Gastroesophageal sphincter (tissue), 4 donors: ENCODE results near the gene B9D1. TPM values are rescaled to one million over a fixed set of nuclear protein-coding genes. Genes with fewer than 3 reads are reported as not detected.

Experiments used
- ATAC-seq: fragments of 150-250 bp; one replicate; pipeline ENCODE4 v1.9.1; 2016; ENCODE audit warnings: mild to moderate bottlenecking, moderate library complexity
- H3K27ac ChIP-seq, 4 donors: fragments of 200-600 bp; sonication (generic) in 3 of 4; 1 replicate in 3 of 4; 2 replicates in 1 of 4; pipeline ENCODE4 v1.5.1; 2016 to 2019
- H3K27me3 ChIP-seq: fragments of 200-600 bp; sonication (generic); one replicate; pipeline ENCODE4 v1.5.1; 2019
- H3K36me3 ChIP-seq, 2 donors: fragments of 200-600 bp; sonication (generic); one replicate each; pipeline ENCODE4 v1.5.1; 2019; ENCODE audit warnings: control low read depth in 1 of 2
- H3K4me1 ChIP-seq, 3 donors: fragments of 200-600 bp; sonication (generic); 1 replicate in 2 of 3; 2 replicates in 1 of 3; pipeline ENCODE4 v1.5.1; 2016 to 2019; ENCODE audit warnings: control low read depth in 2 of 3
- H3K4me3 ChIP-seq, 2 donors: fragments of 200-600 bp; sonication (generic); one replicate each; pipeline ENCODE4 v1.5.1; 2019; ENCODE audit warnings: mild to moderate bottlenecking in 1 of 2, moderate library complexity in 1 of 2
- H3K9me3 ChIP-seq, 3 donors: fragments of 200-600 bp; sonication (generic); one replicate each; pipeline ENCODE4 v1.5.1; 2017 to 2019; ENCODE audit warnings: control low read depth in 2 of 3
- EP300 ChIP-seq: sonication (generic); formaldehyde crosslinking; IDR thresholded peaks from one replicate; pipeline ENCODE4 v1.6.1; 2017; ENCODE audit warnings: antibody characterized with exemption, mild to moderate bottlenecking
- POLR2A ChIP-seq, 2 donors: fragments of 450-650 bp; IDR thresholded peaks; one replicate each; pipeline ENCODE4 v1.6.1; 2017; ENCODE audit warnings: antibody characterized with exemption in 2 of 2, mild to moderate bottlenecking in 2 of 2, moderate library complexity in 1 of 2
- POLR2AphosphoS5 ChIP-seq: sonication (generic); formaldehyde crosslinking; IDR thresholded peaks from one replicate; pipeline ENCODE4 v1.6.1; 2017; ENCODE audit warnings: antibody characterized with exemption
- WGBS, 2 donors: methylation state at CpG; one replicate each; pipeline ENCODE4 v1.1.5; 2018; ENCODE audit warnings: low coverage in 1 of 2; 5-methylcytosine and 5-hydroxymethylcytosine counted together
- total RNA-seq, 4 donors: library from RNA; depleted of rRNA; stranded (reverse); fragments of >200 nt; gene quantifications; one replicate each; pipeline ENCODE4 v1.1.0, GENCODE V29; 2016
- TF ChIP-seq, protein P1 (sequence below), 4 experiments: fragments of 200-600 bp in 2 of 4; fragments of 450-650 bp in 2 of 4; sonication (generic) in 1 of 4; IDR thresholded peaks; one replicate each; pipeline ENCODE4 v1.5.1; 2017 to 2019; ENCODE audit warnings: antibody characterized with exemption in 4 of 4, mild to moderate bottlenecking in 2 of 4, moderate library complexity in 2 of 4

B9D1 gene
- total RNA-seq, 4 donors from 2014 or later, result 10.5 to 30.2 (median 16.2) TPM

DNA sequence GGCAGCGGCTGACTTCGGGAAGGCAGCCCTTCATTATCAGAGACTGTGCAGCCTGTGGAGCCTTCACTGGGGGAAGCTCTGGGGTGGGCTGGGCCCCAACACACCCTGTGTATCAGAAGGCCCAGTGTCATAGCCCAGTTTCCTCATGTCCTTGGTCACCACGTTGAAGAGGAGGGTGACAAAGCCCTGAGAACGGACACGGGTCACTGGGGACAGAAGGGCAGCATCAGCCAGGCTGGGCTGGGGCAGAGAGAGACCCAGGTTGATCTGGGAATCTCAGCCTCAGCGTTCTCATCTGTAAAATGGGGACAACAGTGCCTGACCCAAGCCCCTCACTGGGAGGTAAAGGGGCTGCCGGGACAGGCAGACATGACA lies 19.3 kb downstream of the B9D1 start:
- Histone ChIP-seq H3K27ac (no peak overlapping the region), H3K4me1 (peaks cover 3 to 64% (median 20%) of the 10 kb centered on the region in 3 donors), H3K36me3 (no peaks in the 10 kb centered on the region), H3K27me3 (no peaks in the 10 kb centered on the region), H3K9me3 (no peaks in the 10 kb centered on the region), H3K4me3 (no peak overlapping the region)
- TF ChIP-seq, protein P1, sequence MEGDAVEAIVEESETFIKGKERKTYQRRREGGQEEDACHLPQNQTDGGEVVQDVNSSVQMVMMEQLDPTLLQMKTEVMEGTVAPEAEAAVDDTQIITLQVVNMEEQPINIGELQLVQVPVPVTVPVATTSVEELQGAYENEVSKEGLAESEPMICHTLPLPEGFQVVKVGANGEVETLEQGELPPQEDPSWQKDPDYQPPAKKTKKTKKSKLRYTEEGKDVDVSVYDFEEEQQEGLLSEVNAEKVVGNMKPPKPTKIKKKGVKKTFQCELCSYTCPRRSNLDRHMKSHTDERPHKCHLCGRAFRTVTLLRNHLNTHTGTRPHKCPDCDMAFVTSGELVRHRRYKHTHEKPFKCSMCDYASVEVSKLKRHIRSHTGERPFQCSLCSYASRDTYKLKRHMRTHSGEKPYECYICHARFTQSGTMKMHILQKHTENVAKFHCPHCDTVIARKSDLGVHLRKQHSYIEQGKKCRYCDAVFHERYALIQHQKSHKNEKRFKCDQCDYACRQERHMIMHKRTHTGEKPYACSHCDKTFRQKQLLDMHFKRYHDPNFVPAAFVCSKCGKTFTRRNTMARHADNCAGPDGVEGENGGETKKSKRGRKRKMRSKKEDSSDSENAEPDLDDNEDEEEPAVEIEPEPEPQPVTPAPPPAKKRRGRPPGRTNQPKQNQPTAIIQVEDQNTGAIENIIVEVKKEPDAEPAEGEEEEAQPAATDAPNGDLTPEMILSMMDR (IDR thresholded peaks at IDR 0.05), result no peak
- no peak for TF ChIP-seq POLR2AphosphoS5
- no peak for TF ChIP-seq EP300
- no peak for TF ChIP-seq POLR2A (IDR thresholded peaks at IDR 0.05)
- WGBS, 2 donors, result 67 to 80% methylated on average over 1 of the region's 7 CpGs
- no peak for ATAC-seq

DNA sequence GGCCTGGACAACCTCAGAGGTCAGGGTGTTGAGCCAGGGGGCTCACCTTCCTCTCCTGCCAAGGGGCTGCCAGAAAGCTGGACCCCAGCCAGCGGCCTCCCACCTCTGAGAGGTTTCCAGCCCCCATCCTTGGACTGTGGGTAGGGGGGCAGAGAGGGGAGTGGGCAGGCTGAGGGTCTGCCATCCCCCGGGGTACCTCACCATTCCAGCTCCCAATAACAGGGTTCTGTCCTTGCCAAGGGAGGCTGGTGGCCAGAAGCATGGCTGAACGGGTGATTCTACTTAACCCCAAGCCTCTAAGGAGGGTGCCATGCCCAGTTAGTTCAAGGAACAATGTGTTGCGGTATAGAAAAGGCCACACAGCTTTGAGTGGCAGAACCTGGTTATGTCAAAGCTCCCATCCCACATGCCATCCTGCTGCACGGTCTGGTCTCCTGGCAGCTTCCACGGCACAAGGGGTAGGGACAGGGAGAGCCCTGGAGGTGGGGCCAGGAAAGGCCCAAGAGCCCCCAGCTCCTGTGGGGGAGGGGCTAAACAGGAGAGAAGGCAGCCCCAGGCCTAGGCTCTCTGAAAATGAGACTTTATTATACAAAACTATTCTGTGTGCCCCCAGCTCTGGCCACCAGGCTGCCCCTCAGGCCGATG lies 19.8 kb downstream of the B9D1 start:
- H3K4me1 ChIP-seq, result peaks cover 3 to 66% (median 20%) of the 10 kb centered on the region in 3 donors
- no peaks in the 10 kb centered on the region for H3K36me3 ChIP-seq
- TF ChIP-seq POLR2A (IDR thresholded peaks at IDR 0.05), result no peak
- TF ChIP-seq POLR2AphosphoS5, result no peak
- TF ChIP-seq, protein P1 (IDR thresholded peaks at IDR 0.05), result no peak
- no peak for TF ChIP-seq EP300
- H3K4me3 ChIP-seq, result no peak overlapping the region
- no peaks in the 10 kb centered on the region for H3K9me3 ChIP-seq
- no peak overlapping the region for H3K27ac ChIP-seq
- H3K27me3 ChIP-seq, result no peaks in the 10 kb centered on the region
- no CpG with 5 or more reads among the region's 7 CpGs for WGBS, 2 donors
- no peak for ATAC-seq

DNA sequence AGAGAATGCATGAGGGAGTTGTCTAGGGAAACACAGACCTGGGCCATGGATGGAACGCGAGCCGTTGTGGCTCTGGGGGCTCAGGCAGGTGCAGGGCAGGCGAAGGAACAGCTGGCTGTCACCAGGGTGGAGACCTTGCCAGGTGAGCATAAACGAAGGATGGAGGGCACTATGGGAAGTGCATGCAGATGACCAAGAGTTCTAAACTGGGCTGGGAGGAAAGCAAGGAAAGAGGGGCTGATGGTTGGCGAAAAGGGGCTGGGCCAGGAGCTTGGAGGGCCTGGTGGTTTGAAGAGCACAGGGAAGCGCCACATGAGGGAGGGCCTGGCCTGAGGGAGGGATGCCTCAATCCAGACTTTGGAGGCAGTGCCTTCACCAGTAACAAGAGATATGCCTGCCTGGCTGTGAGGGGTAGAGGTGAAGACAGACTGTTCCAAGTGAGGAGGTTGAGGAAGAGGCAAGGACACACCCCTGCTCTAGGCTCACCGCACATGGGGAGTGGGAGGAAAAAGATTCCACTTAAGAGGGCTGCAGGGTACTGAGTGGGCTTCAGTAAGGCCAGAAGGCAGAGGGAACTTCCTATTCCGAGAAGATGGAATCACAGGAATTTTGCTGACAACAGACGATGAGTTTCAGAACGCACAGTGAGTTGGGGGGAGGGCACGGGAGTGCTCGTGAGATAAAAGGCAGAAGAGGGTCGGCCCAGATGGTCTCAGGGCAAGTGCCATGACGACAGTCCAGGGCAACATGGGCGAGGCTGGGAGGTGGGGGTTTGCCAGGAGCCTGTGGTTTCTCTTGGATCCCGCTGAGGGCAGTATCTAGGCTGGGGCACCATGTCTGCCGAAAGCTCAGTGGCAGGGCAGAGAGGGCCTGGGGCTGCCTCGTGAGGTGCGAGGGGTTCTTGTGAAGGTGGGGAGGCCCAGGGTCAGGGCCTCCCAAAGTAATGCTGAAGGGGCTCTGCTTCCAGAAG lies 20.6 kb downstream of the B9D1 start:
- ATAC-seq, result no peak
- H3K9me3 ChIP-seq, result no peaks in the 10 kb centered on the region
- 59 to 63% methylated on average over 12 to 14 of the region's 20 CpGs for WGBS, 2 donors
- TF ChIP-seq POLR2AphosphoS5, result peak; percentile 26
- TF ChIP-seq POLR2A (IDR thresholded peaks at IDR 0.05), result no peak
- peaks cover 0 to 1% of the 10 kb centered on the region in 2 donors for H3K36me3 ChIP-seq
- H3K4me3 ChIP-seq, result no peak overlapping the region
- no peaks in the 10 kb centered on the region for H3K27me3 ChIP-seq
- peaks cover 3 to 66% (median 13%) of the 10 kb centered on the region in 3 donors for H3K4me1 ChIP-seq
- no peak overlapping the region for H3K27ac ChIP-seq

DNA sequence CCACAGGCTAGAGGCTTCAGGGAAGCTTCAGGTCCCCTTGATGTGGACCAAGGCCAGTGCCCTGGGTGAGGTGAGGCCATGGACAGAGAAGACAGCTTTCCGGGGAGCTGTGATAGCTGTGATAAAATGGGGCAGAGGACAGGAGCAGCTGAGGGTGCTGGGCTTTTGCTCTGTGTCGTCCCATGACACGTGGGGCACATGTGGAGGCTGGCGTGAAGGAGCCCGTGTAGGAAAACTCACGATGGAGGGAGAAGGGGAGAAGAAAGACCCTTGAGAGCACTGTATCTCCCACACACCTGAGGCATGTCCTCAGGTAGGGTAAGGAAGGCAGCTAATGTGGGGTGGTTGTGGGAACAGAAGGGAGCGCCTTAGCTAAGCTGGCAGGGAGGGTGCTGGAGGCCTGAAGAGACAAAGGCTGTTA lies 21.3 kb downstream of the B9D1 start:
- no peak overlapping the region for H3K4me3 ChIP-seq
- ATAC-seq, result no peak
- H3K27me3 ChIP-seq, result no peaks in the 10 kb centered on the region
- H3K4me1 ChIP-seq, result peaks cover 1 to 59% (median 6%) of the 10 kb centered on the region in 3 donors
- 65 to 83% methylated on average over 1 to 6 of the region's 7 CpGs for WGBS, 2 donors
- TF ChIP-seq POLR2AphosphoS5, result no peak
- TF ChIP-seq POLR2A (IDR thresholded peaks at IDR 0.05), result no peak
- TF ChIP-seq, protein P1 (IDR thresholded peaks at IDR 0.05), result no peak
- no peak for TF ChIP-seq EP300
- H3K36me3 ChIP-seq, result peaks cover 0 to 8% of the 10 kb centered on the region in 2 donors
- H3K9me3 ChIP-seq, result no peaks in the 10 kb centered on the region
- no peak overlapping the region for H3K27ac ChIP-seq

DNA sequence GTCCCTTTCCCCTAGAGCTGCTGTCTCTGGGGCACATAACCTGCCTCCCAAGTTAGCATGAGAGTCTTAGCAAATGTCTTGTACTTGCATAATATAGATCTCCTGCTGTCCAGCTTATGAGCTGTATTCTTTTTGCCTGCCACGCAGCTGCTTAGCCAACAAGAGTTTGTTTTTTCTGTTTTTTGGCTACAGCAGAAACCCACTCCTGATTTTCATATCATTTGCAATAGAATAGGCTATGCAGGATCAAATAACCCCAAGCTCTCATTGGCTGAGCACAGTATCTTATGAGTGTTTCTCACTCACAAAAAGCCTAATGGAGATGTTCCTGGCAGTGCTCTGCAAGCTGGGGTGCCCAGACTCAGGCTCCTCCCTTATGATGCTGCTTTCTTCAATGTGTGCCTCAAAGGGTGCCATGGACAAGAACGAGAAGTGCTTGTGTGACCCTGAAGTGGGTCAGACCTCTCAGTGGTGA lies 23.1 kb downstream of the B9D1 start:
- H3K27ac ChIP-seq, result no peak overlapping the region
- no peak overlapping the region for H3K4me3 ChIP-seq
- ATAC-seq, result no peak
- peaks cover 0 to 49% (median 0%) of the 10 kb centered on the region in 3 donors for H3K4me1 ChIP-seq
- TF ChIP-seq POLR2AphosphoS5 (no peak), POLR2A (IDR thresholded peaks at IDR 0.05) (no peak), EP300 (no peak)
- TF ChIP-seq, protein P1 (IDR thresholded peaks at IDR 0.05), result no peak
- peaks cover 0 to 17% of the 10 kb centered on the region in 2 donors for H3K36me3 ChIP-seq
- H3K27me3 ChIP-seq, result no peaks in the 10 kb centered on the region
- WGBS, 2 donors, result 36 to 90% methylated on average over 1 to 2 of the region's 2 CpGs
- no peaks in the 10 kb centered on the region for H3K9me3 ChIP-seq
